Neural cell (in vitro differentiated cells): ENCODE data around the gene STEAP1B.

Source experiments
- CTCF ChIP-seq: fragments of 450-650 bp; IDR thresholded peaks from 2 replicates; pipeline ENCODE4 v1.5.1; 2014; ENCODE audit warnings: antibody characterized with exemption, mild to moderate bottlenecking, moderate library complexity; ENCODE audit not compliant: poor library complexity, severe bottlenecking
- EZH2 ChIP-seq: fragments of 200-600, 300-800 bp; shearing (Covaris generic), sonication (generic); IDR thresholded peaks from 2 replicates; pipeline ENCODE4 v1.6.1; 2014; ENCODE audit warnings: antibody characterized with exemption, low read length, borderline replicate concordance, mild to moderate bottlenecking; ENCODE audit not compliant: insufficient read depth, poor library complexity, severe bottlenecking
- RAD21 ChIP-seq: fragments of 450-650 bp; conservative IDR thresholded peaks from 2 replicates; pipeline ENCODE4 v1.6.1; 2014; ENCODE audit warnings: antibody characterized with exemption, mild to moderate bottlenecking, moderate library complexity
- REST ChIP-seq: IDR thresholded peaks from 2 replicates; pipeline ENCODE4 v1.6.1; 2012; ENCODE audit warnings: borderline replicate concordance
- TAF1 ChIP-seq: IDR thresholded peaks from 2 replicates; pipeline ENCODE4 v1.6.1; 2012; ENCODE audit warnings: low read depth

GRCh38 chr7:22487978-22488642, 11.9 kb downstream of the STEAP1B start:
- TF ChIP-seq EZH2, result no peak
- no peak for TF ChIP-seq CTCF
- no peak for TF ChIP-seq RAD21
- TF ChIP-seq REST, result no peak
- TF ChIP-seq TAF1, result no peak
